ENCODE data around the gene TBCK.
A peak's percentile ranks its signal among the peaks of the same experiment; 100 is the strongest.
"Not testable (repeated sequence)": the region's sequence is repeated elsewhere in the genome, so short reads cannot be mapped to it uniquely, and the experiment has no call there.

The TBCK gene

DNA sequence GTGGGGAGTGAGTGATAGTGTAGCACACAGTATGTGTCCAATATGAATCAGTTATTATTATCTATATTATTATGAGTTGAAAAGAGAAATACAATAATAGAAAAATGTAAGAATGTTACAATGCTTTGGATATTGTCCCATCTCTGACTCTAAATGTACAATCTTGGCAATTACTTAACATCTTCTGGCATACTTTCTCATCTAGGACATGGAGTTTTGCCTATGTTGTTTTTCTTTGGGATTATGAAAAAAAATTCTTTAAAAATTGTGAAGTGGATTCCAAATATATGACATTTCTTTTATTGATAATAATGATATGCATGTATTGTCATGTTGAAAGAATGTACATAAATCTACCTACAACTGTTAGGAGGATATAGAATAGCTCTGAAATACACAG, 84.1 kb downstream of the TBCK start:
- no peak for DNase-seq (ENCODE audit: low read depth, low spot score)

DNA sequence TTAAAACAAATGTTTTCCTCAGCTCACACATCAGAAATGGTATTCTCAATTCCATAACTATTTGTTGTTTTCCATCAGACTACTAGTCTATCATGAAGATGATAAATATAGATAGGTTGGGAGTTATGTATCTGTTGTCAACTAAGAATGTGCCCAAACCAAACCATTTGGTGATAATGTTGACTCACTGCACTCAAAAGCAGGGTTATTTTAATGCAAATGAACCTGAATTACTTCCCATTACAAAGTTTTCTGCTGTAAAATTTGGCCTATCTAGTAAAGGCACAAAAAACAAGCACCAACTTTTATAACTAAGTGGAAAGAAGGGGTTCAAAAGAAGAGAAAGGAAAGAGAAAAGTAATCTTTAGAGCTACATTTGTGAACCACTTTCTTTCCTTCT, 93.5 kb downstream of the TBCK start:
- no peak for DNase-seq (ENCODE audit: low read depth, low spot score)

DNA sequence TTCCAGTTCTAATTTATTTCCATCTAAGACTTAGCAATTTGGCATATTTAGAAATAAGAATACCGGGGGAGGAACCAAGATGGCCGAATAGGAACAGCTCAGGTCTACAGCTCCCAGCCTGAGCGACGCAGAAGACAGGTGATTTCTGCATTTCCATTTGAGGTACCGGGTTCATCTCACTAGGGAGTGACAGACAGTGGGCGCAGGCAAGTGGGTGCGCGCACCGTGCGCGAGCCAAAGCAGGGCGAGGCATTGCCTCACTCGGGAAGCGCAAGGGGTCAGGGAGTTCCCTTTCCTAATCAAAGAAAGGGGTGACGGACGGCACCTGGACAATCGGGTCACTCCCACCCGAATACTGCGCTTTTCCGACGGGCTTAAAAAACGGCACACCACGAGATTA, 102.7 kb downstream of the TBCK start:
- not testable (repeated sequence) for DNase-seq (ENCODE audit: low read depth, low spot score)

DNA sequence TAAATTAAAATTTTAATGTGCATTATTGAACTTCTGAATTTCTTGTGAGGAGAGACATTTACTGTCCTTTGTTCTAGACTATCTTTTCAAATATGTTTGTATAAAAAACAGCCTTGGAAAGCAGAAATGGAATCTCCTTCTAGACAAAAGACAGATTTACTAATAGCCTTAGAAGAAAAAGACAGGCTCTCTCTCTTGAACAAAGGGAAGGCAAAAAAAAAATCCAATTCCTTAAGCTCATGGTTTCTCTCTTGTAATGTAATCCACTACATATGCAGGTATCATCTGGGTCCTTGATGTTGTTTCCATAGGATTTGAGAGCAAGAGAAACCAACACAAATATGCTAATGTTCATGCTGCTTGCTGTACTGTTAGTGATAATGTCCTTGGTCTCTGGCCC, 106.0 kb downstream of the TBCK start:
- no peak for DNase-seq (ENCODE audit: low read depth, low spot score)

DNA sequence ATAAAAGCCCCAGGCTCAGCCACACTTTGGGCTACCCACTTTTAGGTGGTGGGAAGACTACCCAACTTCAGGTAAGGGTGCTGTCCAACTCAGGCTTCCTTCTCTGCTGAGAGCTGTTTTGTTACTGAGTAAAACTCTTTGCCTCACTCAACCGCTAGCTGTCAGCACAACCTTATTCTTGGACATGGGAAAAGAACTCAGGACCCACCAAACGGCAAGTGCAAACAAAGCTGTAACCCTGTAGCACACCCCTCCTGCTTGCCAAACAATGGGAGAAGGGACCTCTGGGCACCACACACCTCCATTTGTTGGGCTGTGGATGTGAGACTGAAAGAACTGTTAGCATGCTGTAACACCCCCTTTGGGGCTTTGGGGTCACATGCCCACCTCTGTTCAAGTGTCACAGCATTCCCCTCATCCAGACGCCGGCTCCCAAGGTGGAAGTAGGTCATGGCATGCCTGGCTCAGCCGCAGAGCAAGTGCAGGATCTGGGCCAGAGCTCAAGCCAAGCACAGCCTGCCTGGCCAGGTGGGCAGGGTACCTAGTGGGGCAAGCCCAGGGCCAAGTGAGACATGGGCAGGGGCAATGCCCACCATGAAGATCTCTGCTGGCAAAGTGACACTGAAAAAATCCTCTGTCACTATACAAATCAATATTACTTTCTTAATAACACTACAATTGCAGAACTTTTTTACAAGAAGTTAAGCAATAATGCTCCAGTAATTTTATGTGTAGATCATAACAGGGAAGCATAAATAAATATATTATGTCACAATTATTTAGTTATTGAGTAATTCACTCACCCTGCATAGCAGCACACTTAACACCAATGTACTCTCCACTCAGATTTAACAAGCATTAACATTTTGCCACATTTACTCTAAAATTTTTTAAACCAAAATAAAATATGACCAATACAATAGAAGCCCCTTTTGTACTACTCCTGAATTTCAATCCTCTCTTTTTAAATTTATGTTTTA, 107.2 kb downstream of the TBCK start:
- no peak for DNase-seq (ENCODE audit: low read depth, low spot score)

DNA sequence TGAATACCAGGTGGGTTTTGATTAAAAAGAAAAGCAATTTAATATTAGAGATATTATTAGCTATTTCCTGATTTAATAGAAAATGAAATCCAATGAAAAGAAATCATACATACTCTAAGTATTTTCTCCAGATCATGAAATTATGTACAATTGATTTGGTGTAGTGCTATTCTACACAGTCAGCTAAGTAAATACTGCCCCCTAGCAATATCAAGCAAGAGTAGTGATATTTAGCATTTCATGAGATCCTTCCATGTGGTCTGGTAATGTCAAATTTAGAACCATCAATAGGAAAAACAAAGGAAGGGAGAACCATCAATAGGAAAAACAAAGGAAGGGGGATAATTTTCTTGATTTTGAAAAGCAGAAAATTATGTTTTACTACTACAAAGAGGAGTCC, 114.6 kb downstream of the TBCK start:
- DNase-seq (ENCODE audit: low read depth, low spot score): no peak

DNA sequence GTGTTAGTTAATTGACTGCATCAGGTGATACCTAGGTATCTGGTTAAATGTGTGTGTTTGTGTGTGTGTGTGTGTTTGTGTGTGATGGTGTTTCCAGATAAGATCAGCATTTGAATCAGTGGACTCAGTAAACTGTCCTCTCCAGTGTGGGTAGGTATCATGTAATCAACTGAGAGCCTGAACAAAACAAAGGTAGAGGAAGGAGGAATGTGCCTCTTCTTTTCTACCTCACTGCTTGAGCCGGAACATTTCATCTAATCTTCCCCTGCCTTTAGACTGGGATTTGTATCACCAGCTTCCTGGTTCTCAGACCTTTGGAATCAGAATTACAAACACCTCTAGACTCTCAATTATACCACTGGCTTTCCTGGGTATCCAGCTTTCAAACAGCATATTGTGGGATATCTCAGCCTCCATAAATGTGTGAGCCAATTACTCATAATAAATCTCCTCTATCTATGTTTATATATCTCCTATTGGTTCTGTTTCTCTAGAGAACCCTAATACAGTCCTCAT, 120.5 kb downstream of the TBCK start:
- DNase-seq (ENCODE audit: low read depth, low spot score): peak; percentile 6

DNA sequence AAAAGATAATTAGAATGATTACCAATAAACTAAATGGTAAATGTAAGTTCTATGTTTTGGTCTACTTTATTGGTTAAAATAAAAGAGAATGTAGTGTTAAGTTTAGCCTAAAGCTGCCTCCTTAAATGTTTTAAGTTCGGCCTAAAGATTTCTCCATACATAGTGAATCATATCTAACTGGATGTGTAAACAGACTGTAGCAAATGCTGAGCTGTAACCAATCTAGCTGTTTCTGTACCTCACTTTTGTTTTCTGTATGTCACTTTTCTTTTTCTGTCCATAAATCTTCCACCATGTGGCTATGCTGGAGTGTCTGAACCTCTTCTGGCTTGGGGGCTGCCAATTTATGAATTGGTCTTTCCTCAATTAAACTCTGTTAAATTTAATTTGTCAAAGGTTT, 121.2 kb downstream of the TBCK start:
- DNase-seq (ENCODE audit: low read depth, low spot score): no peak

DNA sequence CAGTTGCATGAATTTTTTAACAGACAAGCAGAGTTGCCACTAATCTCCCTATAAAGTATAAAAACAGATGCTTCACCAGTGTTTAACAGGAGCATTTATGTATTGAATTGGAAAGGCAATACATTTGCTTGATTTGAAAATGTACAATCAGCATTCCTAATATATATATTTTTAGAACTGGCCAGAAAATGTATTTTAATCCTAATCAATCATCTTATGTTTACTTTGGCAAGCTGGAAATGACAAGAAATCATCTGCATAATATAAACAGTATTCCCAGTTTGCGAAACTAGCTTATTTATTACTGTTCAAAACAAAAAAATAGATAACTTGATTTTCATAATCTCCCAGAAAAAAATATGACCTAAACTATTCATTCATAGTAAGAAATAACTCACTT, 123.9 kb downstream of the TBCK start:
- DNase-seq (ENCODE audit: low read depth, low spot score): no peak

DNA sequence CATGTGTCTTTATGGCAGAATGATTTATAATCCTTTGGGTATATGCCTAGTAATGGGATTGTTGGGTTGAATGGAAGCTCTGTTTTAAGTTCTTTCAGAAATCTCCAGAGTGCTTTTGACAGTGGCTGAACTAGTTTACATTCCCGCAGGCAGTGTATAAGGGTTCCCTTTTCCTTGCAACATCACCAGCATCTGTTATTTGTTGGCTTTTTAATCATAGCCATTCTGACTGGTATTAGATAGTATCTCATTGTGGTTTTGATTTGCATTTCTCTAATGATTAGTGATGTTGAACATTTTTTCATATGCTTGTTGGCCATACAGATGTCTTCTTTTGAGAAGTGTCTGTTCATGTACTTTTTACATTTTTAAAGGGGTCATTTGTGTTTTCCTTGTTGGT, 129.8 kb downstream of the TBCK start:
- no peak for DNase-seq (ENCODE audit: low read depth, low spot score)

DNA sequence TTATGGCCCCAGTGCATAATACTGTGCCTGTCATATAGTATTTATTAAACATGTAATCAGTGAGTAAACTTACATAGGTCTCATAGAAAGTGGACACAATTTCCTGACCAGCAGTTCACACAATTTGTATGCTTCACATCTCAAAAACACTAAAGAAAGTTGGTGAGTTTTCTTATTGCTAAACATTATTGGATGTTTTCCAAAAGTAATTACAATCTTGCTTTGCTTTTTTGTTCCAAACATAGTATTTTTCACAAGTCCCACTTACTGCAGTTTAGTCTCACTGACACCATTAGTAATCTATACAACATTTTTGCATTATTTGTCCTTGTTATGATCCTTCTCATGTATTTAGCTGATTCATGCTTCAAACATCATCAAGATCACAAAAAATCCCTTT, 132.5 kb downstream of the TBCK start:
- DNase-seq (ENCODE audit: low read depth, low spot score): no peak

DNA sequence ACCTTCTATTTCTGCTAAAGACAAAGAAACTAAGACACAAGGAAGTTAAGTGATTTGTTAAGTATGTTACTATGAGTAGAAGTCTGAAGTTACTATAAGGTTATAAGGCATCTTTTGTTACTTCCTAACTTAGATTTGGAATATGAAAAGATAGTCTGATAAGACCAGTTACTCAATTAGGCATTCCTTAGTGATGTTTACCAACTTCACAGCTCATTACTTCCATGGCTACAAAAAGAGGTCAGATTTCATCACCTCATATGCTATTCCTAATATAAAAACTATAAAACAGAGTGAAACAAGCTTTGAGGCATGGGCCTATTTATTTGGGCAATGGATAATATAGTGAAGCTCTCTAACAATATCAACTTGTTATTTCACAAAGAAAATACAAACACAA, 143.1 kb downstream of the TBCK start:
- no peak for DNase-seq (ENCODE audit: low read depth, low spot score)

DNA sequence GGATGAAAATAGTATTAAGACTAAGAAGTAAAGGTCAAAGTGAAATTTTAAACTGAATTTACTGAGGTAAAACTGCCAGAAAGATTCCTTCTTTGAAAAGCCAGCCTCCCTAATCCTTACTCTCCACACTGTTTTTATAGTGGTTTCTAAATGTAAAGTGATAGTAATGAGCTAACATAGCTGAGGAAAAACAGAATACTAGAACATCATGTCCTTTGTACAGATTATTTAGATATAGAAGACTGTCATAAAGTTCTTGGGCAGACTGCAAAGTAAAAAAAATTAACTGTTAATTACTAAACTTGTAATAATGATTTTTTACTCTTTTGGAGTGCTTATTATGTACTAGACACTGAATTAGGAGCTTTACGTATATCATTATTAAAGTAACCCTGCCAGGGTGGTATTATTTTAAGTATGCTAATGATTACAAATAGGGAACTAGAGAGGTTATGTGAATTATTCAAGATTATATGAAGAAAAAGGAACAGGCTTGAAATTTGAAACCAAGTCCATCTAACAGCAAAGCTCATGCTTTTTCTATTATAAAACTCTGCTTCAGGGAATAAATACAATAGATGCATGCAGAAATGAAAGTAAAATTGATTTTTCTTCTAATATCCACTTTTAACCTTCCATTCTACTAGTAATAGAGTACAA, 150.5 kb downstream of the TBCK start:
- no peak for DNase-seq (ENCODE audit: low read depth, low spot score)

DNA sequence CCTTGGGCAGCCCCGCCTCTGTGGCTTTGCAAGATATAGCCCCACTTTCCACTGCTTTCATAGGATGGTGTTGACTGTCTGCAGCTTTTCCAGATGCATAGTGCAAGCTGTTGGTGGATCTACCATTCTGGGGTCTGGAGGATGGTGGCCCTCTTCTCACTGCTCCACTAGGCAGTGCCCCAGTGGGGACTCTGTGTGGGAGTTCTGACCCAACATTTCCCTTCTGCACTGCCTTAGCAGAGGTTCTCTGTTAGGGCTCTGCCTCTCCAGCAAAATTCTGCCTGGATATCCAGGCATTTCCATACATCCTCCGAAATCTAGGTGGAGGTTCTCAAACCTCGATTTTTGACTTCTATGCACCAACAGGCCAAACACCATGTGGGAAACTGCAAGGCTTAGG, 153.7 kb downstream of the TBCK start:
- DNase-seq (ENCODE audit: low read depth, low spot score): no peak

DNA sequence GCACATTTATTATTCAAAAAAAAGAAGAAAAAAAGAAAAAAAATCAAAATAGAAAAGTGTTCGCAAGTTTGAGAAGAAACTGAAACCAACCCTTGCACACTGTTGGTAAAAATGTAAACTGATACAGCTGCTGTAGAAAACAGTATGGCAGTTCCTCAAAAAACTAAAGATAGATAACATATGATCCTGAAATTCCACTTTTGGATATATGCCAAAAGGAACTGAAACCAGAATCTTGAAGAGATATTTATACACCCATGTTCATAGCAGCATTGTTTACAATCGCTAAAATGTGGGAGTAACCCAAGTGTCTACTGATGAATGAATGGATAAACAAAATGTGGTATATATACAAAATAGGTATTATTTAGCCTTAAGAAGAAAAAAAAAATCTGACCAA, 155.4 kb downstream of the TBCK start:
- no peak for DNase-seq (ENCODE audit: low read depth, low spot score)

DNA sequence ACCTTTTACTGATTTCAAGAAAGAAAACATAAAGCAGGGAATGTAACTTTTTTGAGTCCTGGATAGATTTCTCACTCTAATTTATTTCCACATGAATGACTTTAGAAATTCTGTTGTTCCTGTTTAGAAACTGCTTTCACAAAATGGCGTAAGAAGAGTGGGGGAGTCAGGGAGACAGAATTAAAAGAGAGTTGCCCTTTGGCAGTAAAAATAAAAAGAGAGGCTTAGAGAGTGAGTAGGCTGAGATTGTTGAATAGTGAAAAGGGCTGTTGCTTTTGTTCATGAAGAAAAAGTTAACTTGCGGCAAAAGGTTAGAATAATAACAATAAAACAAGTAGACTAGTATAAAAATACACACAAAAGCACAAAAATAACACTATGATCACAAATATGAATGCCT, 166.1 kb downstream of the TBCK start:
- DNase-seq (ENCODE audit: low read depth, low spot score): no peak

DNA sequence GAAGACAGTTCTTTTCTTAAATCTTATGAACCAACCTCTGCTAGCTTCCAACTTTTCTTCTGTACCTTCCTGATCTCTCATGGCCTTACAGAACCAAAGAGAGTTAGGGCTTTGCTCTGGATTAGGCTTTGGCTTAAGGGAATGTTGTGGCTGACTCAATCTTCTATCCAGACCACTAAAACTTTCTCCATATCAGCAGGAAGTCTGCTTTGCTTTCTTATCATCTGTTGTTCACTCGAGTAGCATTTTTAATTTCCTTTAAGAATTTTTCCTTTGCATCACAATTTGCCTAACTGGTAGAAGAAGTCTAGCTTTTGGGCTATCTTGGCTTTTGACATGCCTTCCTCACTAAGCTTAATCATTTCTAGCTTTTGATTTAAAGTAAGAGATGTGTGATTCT, 167.0 kb downstream of the TBCK start:
- DNase-seq (ENCODE audit: low read depth, low spot score): peak; percentile 7

DNA sequence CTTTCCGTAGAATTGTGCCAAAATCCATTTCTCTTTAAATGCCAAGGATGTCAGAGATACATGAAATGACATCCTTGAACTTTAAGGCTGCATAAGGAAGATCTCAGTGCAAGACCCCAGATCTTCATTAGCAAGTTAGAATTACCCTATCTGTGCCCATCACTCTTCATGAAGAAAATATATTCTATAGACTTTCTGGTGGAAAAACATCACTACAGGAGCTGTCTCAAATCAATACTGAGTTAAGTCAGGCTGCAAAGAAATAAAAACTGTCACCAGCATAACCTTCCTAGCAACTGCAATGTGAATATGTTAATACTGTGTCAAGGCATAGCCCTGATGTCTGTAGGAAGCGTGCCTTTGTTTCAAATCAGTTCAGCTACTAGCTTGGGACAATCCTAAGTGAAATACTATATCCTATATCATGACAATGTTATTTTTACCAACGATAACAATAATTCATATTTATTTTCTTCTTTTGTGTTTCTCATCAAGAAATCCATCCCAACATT, 173.3 kb downstream of the TBCK start:
- DNase-seq (ENCODE audit: low read depth, low spot score): no peak

DNA sequence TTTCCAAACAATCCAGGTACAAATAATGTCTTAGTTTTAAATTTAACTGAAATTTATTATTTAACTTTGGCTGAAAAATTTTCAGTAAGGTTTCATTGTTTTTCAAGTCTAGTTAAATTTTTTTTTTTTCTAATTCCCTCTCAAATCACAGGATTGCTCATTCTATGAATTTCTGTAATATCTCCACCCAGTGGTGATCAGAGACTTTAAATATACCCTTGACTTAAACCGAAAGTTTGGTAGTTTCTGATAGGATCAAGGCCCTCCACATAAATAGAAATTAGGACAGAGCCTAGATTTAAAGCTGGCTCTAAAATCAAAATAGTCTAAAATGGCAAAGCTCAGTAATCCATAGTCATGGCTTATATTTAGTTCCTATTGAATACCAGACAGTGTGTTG, 175.4 kb downstream of the TBCK start:
- DNase-seq (ENCODE audit: low read depth, low spot score): no peak

DNA sequence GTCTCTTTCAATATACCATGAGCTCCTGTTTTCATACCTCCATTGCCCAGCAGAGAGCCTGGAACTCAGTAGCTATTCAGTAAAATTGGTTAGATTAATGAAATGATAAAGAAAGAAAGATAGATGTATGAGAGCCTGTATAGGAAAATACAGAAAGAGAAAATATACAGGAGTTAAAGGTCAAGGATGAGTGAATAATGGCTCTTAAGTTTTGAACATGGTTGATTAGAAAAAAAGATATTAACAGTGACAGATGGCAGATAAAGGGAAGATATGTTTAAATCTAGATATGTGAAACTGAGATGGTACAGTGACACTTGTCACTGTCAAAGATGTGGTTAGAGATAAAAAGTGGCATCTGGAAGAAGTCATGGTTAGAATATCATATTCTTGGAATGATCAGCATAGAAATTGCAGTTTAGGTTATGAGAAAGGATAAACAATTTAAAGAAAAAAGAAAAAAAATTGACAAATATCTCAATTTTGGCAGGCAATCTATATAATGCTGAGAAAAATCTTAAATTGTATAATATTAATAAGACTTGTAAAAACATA, 179.2 kb downstream of the TBCK start:
- DNase-seq (ENCODE audit: low read depth, low spot score): no peak

DNA sequence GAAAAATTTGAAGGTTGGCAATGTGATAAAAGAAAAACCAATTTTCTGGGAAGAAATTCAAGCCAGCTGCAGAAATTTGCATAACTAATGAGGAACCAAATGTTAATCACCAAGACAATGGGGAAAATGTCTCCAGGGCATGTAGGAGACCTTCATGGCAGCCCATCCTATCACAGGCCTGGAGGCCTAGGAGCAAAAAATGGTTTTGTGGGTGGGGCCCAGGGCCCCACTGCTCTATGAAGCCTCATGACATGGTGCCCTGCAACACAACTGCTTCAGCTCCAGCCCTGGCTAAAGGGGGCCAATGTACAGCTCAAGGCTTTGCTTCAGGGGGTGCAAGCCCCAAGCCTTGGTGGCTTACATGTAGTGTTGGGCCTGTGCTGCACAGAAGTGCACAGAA, 184.0 kb downstream of the TBCK start:
- no peak for DNase-seq (ENCODE audit: low read depth, low spot score)

DNA sequence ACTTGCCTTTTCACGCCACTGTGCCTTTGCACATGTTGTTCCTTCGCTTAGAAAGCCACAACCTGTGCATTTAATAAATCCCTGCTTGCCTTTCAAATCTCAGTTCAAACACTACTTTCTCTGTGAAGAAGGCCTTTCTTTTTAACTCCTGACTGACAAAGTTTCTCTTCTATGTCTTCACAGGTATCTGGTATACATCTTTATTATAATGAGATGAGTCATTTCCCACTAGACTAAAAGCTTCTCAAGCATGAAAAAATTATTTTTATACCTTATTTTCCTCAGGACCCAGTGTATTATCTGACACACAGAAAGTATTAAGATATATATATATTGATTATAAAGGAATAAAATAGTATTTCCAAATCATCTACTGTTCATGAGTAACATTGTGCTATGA, 189.9 kb downstream of the TBCK start:
- no peak for DNase-seq (ENCODE audit: low read depth, low spot score)
